Mesenchymal stem cell (in vitro differentiated cells and primary cell): ENCODE measurements around the gene BTG2.

Source experiments
- DNase-seq: peaks from one replicate; pipeline ENCODE4 v3.0.0-alpha.2; 2013
- H2AFZ ChIP-seq: one replicate; pipeline ENCODE4 v1.6.1; 2013; ENCODE audit warnings: low read depth, mild to moderate bottlenecking, control low read depth, inconsistent platforms, low read length, moderate library complexity
- H2AK5ac ChIP-seq: 2 replicates; pipeline ENCODE4 v1.6.1; 2013; ENCODE audit warnings: low read length, moderate library complexity, mild to moderate bottlenecking, inconsistent platforms; ENCODE audit not compliant: severe bottlenecking
- H2BK120ac ChIP-seq: one replicate; pipeline ENCODE4 v1.6.1; 2013; ENCODE audit warnings: low read depth, mild to moderate bottlenecking, inconsistent platforms, low read length, moderate library complexity
- H2BK12ac ChIP-seq, 2 experiments: one replicate each; pipeline ENCODE4 v1.6.1; 2013; ENCODE audit warnings: inconsistent platforms in 2 of 2, low read length in 2 of 2, mild to moderate bottlenecking in 2 of 2, moderate library complexity in 2 of 2, control low read depth in 1 of 2
- H2BK15ac ChIP-seq: one replicate; pipeline ENCODE4 v1.6.1; 2013; ENCODE audit warnings: mild to moderate bottlenecking, low read depth, inconsistent platforms; ENCODE audit not compliant: poor library complexity, severe bottlenecking
- H2BK5ac ChIP-seq: 2 replicates; pipeline ENCODE4 v1.6.1; 2013; ENCODE audit warnings: low read depth, mild to moderate bottlenecking, low read length, control low read depth, inconsistent platforms; ENCODE audit not compliant: poor library complexity, severe bottlenecking
- H3K14ac ChIP-seq, 2 experiments: one replicate each; pipeline ENCODE4 v1.6.1; 2013; ENCODE audit warnings: inconsistent platforms in 2 of 2, low read length in 2 of 2, control low read depth in 1 of 2, mild to moderate bottlenecking in 1 of 2, moderate library complexity in 1 of 2
- H3K18ac ChIP-seq, 2 experiments: one replicate each; pipeline ENCODE4 v1.6.1; 2013; ENCODE audit warnings: inconsistent platforms in 2 of 2, low read length in 2 of 2, control low read depth in 1 of 2, low read depth in 1 of 2, mild to moderate bottlenecking in 1 of 2
- H3K23ac ChIP-seq, 2 experiments: one replicate each; pipeline ENCODE4 v1.6.1; 2013; ENCODE audit warnings: inconsistent platforms in 2 of 2, low read length in 2 of 2, mild to moderate bottlenecking in 2 of 2, moderate library complexity in 2 of 2, control low read depth in 1 of 2
- H3K27ac ChIP-seq: 2 replicates; pipeline ENCODE4 v1.5.1; 2013; ENCODE audit warnings: mild to moderate bottlenecking, moderate library complexity, low read length, control low read depth, inconsistent platforms; ENCODE audit not compliant: poor library complexity, severe bottlenecking
- H3K27me3 ChIP-seq, 2 experiments: 2 replicates each; pipeline versions ENCODE4 v1.6.1 to v1.7.0; 2013; ENCODE audit warnings: low read length in 2 of 2, mild to moderate bottlenecking in 2 of 2, moderate library complexity in 2 of 2, control low read depth in 1 of 2, inconsistent platforms in 1 of 2; ENCODE audit not compliant: control insufficient read depth in 1 of 2, insufficient read depth in 1 of 2
- H3K36me3 ChIP-seq, 2 experiments: 2 replicates each; pipeline versions ENCODE4 v1.6.1 to v1.7.0; 2013; ENCODE audit warnings: low read length in 2 of 2, control low read depth in 1 of 2, inconsistent platforms in 1 of 2, low read depth in 1 of 2, mild to moderate bottlenecking in 1 of 2; ENCODE audit not compliant: insufficient read depth in 2 of 2, control insufficient read depth in 1 of 2
- H3K4ac ChIP-seq, 2 experiments: one replicate each; pipeline ENCODE4 v1.6.1; 2013; ENCODE audit warnings: inconsistent platforms in 2 of 2, low read length in 2 of 2, mild to moderate bottlenecking in 2 of 2, moderate library complexity in 2 of 2, control low read depth in 1 of 2, low read depth in 1 of 2
- H3K4me1 ChIP-seq: 2 replicates; pipeline ENCODE4 v1.6.1; 2013; ENCODE audit warnings: low read depth, low read length, control low read depth; ENCODE audit not compliant: control insufficient read depth, insufficient read depth
- H3K4me2 ChIP-seq: 2 replicates; pipeline ENCODE4 v1.6.1; 2013; ENCODE audit warnings: low read length, mild to moderate bottlenecking, inconsistent platforms; ENCODE audit not compliant: poor library complexity, severe bottlenecking
- H3K4me3 ChIP-seq, 2 experiments: 2 replicates each; pipeline versions ENCODE4 v1.5.1 to v1.7.0; 2013; ENCODE audit warnings: low read length in 2 of 2, mild to moderate bottlenecking in 2 of 2, control low read depth in 1 of 2, low read depth in 1 of 2; ENCODE audit not compliant: insufficient read depth in 1 of 2
- H3K79me1 ChIP-seq: replicated peaks from 2 replicates; pipeline ENCODE4 v1.6.1; 2013; ENCODE audit warnings: mild to moderate bottlenecking, control low read depth, low read length, inconsistent platforms; ENCODE audit not compliant: poor library complexity, severe bottlenecking
- H3K9ac ChIP-seq: 2 replicates; pipeline ENCODE4 v1.7.0; 2013; ENCODE audit warnings: mild to moderate bottlenecking, low read length, moderate library complexity
- H3K9me3 ChIP-seq: 2 replicates; pipeline ENCODE4 v1.7.0; 2013; ENCODE audit warnings: mild to moderate bottlenecking, low read length; ENCODE audit not compliant: control insufficient read depth
- H4K8ac ChIP-seq: one replicate; pipeline ENCODE4 v1.6.1; 2013; ENCODE audit warnings: inconsistent platforms, mild to moderate bottlenecking, low read length, moderate library complexity
- H4K91ac ChIP-seq: one replicate; pipeline ENCODE4 v1.6.1; 2013; ENCODE audit warnings: mild to moderate bottlenecking, low read length, inconsistent platforms
- WGBS: methylation state at CpG from one replicate; pipeline ENCODE4 v1.1.7; 2013; ENCODE audit warnings: mixed read lengths; 5-methylcytosine and 5-hydroxymethylcytosine counted together

The BTG2 gene

GRCh38 chr1:203271962-203272632, 33.2 kb upstream of the BTG2 start:
- Histone ChIP-seq H3K9me3 (no peaks in the 10 kb centered on the region), H3K23ac (no peak overlapping the region), H2BK15ac (no peak overlapping the region), H3K4me1 (peaks cover 19% of the 10 kb centered on the region), H3K36me3 (no peaks in the 10 kb centered on the region), H3K14ac (no peak overlapping the region), H3K4ac (no peak overlapping the region), H2BK5ac (no peak overlapping the region), H3K4me2 (no peak overlapping the region), H2BK120ac (no peak overlapping the region), H2BK12ac (no peak overlapping the region), H3K4me3 (no peak overlapping the region), H3K18ac (no peak overlapping the region), H3K27ac (no peak overlapping the region), H3K27me3 (peaks cover 8 to 10% of the 10 kb centered on the region in 2 experiments), H2AFZ (no peak overlapping the region), H3K9ac (no peak overlapping the region), H3K79me1 (no peaks in the 10 kb centered on the region), H4K91ac (no peak overlapping the region), H4K8ac (no peak overlapping the region), H2AK5ac (no peak overlapping the region)
- WGBS, result 83% methylated on average over 3 of the region's 6 CpGs
- no peak for DNase-seq

GRCh38 chr1:203272633-203273205, 32.6 kb upstream of the BTG2 start:
- Histone ChIP-seq H2BK12ac (no peak overlapping the region), H3K14ac (no peak overlapping the region), H3K79me1 (no peaks in the 10 kb centered on the region), H2BK15ac (no peak overlapping the region), H3K4me3 (peak overlapping the region in 1 of 2 experiments; percentile 36), H3K4me2 (peak overlapping the region; percentile 71), H3K9me3 (no peaks in the 10 kb centered on the region), H3K18ac (no peak overlapping the region), H3K27ac (no peak overlapping the region), H2AK5ac (no peak overlapping the region), H3K4me1 (peaks cover 16% of the 10 kb centered on the region), H2BK120ac (no peak overlapping the region), H4K91ac (no peak overlapping the region), H3K27me3 (peaks cover 8 to 10% of the 10 kb centered on the region in 2 experiments), H4K8ac (no peak overlapping the region), H2AFZ (no peak overlapping the region), H3K23ac (no peak overlapping the region), H3K4ac (no peak overlapping the region), H2BK5ac (no peak overlapping the region), H3K9ac (peak overlapping the region; percentile 39), H3K36me3 (no peaks in the 10 kb centered on the region)
- WGBS, result 32% methylated on average over 17 of the region's 17 CpGs
- DNase-seq, result no peak

- Histone ChIP-seq H3K27ac (no peak overlapping the region), H3K23ac (no peak overlapping the region), H4K91ac (peak overlapping the region; percentile 35), H4K8ac (peak overlapping the region; percentile 69), H2AFZ (no peak overlapping the region), H3K27me3 (peaks cover 8 to 10% of the 10 kb centered on the region in 2 experiments), H2BK120ac (no peak overlapping the region), H3K4ac (no peak overlapping the region), H3K4me2 (peak overlapping the region; percentile 71), H3K9ac (peak overlapping the region; percentile 39), H3K9me3 (no peaks in the 10 kb centered on the region), H2BK5ac (no peak overlapping the region), H3K14ac (peak overlapping the region in 1 of 2 experiments; percentile 35), H3K18ac (peak overlapping the region; percentile 25 to 58), H3K4me1 (peaks cover 18% of the 10 kb centered on the region), H3K4me3 (peak overlapping the region; percentile 23 to 36), H3K36me3 (no peaks in the 10 kb centered on the region), H2BK15ac (peak overlapping the region; percentile 58), H3K79me1 (no peaks in the 10 kb centered on the region), H2AK5ac (no peak overlapping the region), H2BK12ac (peak overlapping the region in 1 of 2 experiments; percentile 39)
- WGBS, result 23% methylated on average over 32 of the region's 32 CpGs
- peak; percentile 81 for DNase-seq
Measured at GRCh38 chr1:203273206-203273868, 32.0 kb upstream of the BTG2 start.
